A673 (cell line): ENCODE data around the gene CUBN. TPM values are rescaled to one million over a fixed set of nuclear protein-coding genes. Genes with fewer than 3 reads are reported as not detected.
A peak's percentile ranks its signal among the peaks of the same experiment; 100 is the strongest.

Experiments
- BruUV-seq: library from RNA; stranded (reverse); fragments of 400-500 nt; replicated peaks from 2 replicates; lab custom pipeline; 2021; lab: Mats Ljungman, UMichigan
- CTCF ChIA-PET: fragments of 300-600 bp; sonication (Branson Sonifier 250); formaldehyde crosslinking; loops from one replicate; lab custom pipeline; 2022; ENCODE audit warnings: antibody characterized with exemption; lab: Charles Lee
- POLR2A ChIA-PET: fragments of 300-600 bp; sonication (Branson Sonifier 250); formaldehyde crosslinking; loops from one replicate; lab custom pipeline; 2022; ENCODE audit warnings: antibody characterized with exemption; ENCODE audit not compliant: low non-redundant PET; lab: Charles Lee
- DNase-seq: peaks from one replicate; pipeline ENCODE4 v3.0.0-alpha.2; 2015; ENCODE audit warnings: low spot score
- H3K27ac ChIP-seq: fragments of 200-600 bp; sonication (generic); 2 replicates; pipeline ENCODE4 v1.5.1; 2016; ENCODE audit warnings: mixed run types, low read depth, mild to moderate bottlenecking, mixed read lengths, antibody characterized with exemption, low read length; ENCODE audit not compliant: poor library complexity, severe bottlenecking
- H3K27me3 ChIP-seq: fragments of 200-600 bp; sonication (generic); replicated peaks from 2 replicates; pipeline ENCODE4 v1.6.1; 2017; ENCODE audit warnings: mixed run types, low read depth, mild to moderate bottlenecking, mixed read lengths, antibody characterized with exemption, low read length; ENCODE audit not compliant: insufficient read depth, poor library complexity
- H3K36me3 ChIP-seq: fragments of 200-600 bp; sonication (generic); 2 replicates; pipeline ENCODE4 v1.6.1; 2016; ENCODE audit warnings: mixed run types, mild to moderate bottlenecking, mixed read lengths, antibody characterized with exemption, low read length; ENCODE audit not compliant: insufficient read depth, poor library complexity, severe bottlenecking
- H3K4me1 ChIP-seq: fragments of 200-600 bp; sonication (generic); 2 replicates; pipeline ENCODE4 v1.6.1; 2017; ENCODE audit warnings: mixed run types, mild to moderate bottlenecking, mixed read lengths, antibody characterized with exemption, low read length; ENCODE audit not compliant: insufficient read depth, poor library complexity, severe bottlenecking
- H3K4me3 ChIP-seq: fragments of 200-600 bp; sonication (generic); 2 replicates; pipeline ENCODE4 v1.5.1; 2016; ENCODE audit warnings: low read depth, mixed run types, mild to moderate bottlenecking, mixed read lengths, low read length; ENCODE audit not compliant: poor library complexity, severe bottlenecking
- H3K9me3 ChIP-seq: fragments of 200-600 bp; sonication (generic); 2 replicates; pipeline ENCODE4 v1.6.1; 2016; ENCODE audit warnings: mixed run types, low read depth, mild to moderate bottlenecking, mixed read lengths, antibody characterized with exemption, low read length; ENCODE audit not compliant: poor library complexity, severe bottlenecking
- CTCF ChIP-seq: fragments of 300-800, 200-600 bp; sonication (generic); conservative IDR thresholded peaks from 2 replicates; pipeline ENCODE4 v1.5.1; 2017; ENCODE audit warnings: low read depth, mild to moderate bottlenecking, antibody characterized with exemption, low read length, moderate library complexity, mixed read lengths
- EZH2 ChIP-seq: fragments of 200-600 bp; sonication (generic); IDR thresholded peaks from 2 replicates; pipeline ENCODE4 v1.6.1; 2017; ENCODE audit warnings: borderline replicate concordance, low read depth, mild to moderate bottlenecking, mixed read lengths, antibody characterized with exemption, low read length; ENCODE audit not compliant: poor library complexity, severe bottlenecking
- intact Hi-C: fragments of 100-400 bp; cut with micrococcal nuclease; formaldehyde crosslinking; loops from one replicate; pipeline ENCODE4 v1.10.0; 2022; ENCODE audit not compliant: unreplicated experiment
- total RNA-seq: library from RNA; stranded (reverse); gene quantifications from 2 replicates; pipeline ENCODE4 v1.2.3, GENCODE V29; 2021

Gene CUBN
- total RNA-seq, 1 experiment from 2014 or later: 3.4 TPM

- ChIA-PET CTCF (no interaction called here), POLR2A (no interaction called here)
- intact Hi-C loops: no loop called here
- H3K4me1 ChIP-seq: peaks cover 79% of the 10 kb centered on the region
- no peaks in the 10 kb centered on the region for H3K27me3 ChIP-seq
- no peak for DNase-seq
- peak overlapping the region; percentile 81 for H3K27ac ChIP-seq
- no peaks in the 10 kb centered on the region for H3K9me3 ChIP-seq
- TF ChIP-seq CTCF: no peak
- no peak for TF ChIP-seq EZH2
- H3K4me3 ChIP-seq: no peak overlapping the region
- H3K36me3 ChIP-seq: no peaks in the 10 kb centered on the region
- BruUV-seq: no TSS peak
Measured at GRCh38 chr10:17024461-17024860, 105.2 kb downstream of the CUBN start.

- Histone ChIP-seq H3K27ac (peak overlapping the region; percentile 81), H3K36me3 (no peaks in the 10 kb centered on the region), H3K27me3 (no peaks in the 10 kb centered on the region), H3K9me3 (no peaks in the 10 kb centered on the region), H3K4me1 (peaks cover 71% of the 10 kb centered on the region), H3K4me3 (peak overlapping the region; percentile 10)
- intact Hi-C loops: no loop called here
- ChIA-PET POLR2A (interaction anchor here (0.5 kb wide), 1 partner anchor 208 kb away, joined by 4 read pairs; no protein-coding TSS in a partner anchor), CTCF (no interaction called here)
- TF ChIP-seq EZH2 (no peak), CTCF (no peak)
- BruUV-seq: TSS peak; percentile 89
- DNase-seq: peak; percentile 96
Measured at GRCh38 chr10:17023386-17024298, 106.0 kb downstream of the CUBN start.

- H3K27me3 ChIP-seq: no peaks in the 10 kb centered on the region
- no peaks in the 10 kb centered on the region for H3K9me3 ChIP-seq
- POLR2A ChIA-PET: interaction anchor here (0.5 kb wide), 1 partner anchor 208 kb away, joined by 4 read pairs; no protein-coding TSS in a partner anchor
- peak overlapping the region; percentile 10 for H3K4me3 ChIP-seq
- no peaks in the 10 kb centered on the region for H3K36me3 ChIP-seq
- intact Hi-C loops: no loop called here
- H3K4me1 ChIP-seq: peaks cover 65% of the 10 kb centered on the region
- CTCF ChIA-PET: interaction anchor here (0.7 kb wide), 1 partner anchor 1212 kb away, joined by 4 read pairs; no protein-coding TSS in a partner anchor
- no peak for TF ChIP-seq EZH2
- TF ChIP-seq CTCF: no peak
- BruUV-seq: no TSS peak
- DNase-seq: peak; percentile 56
- H3K27ac ChIP-seq: peak overlapping the region; percentile 81
Measured at GRCh38 chr10:17022896-17023295, 106.7 kb downstream of the CUBN start.
